Stimulated activated CD8-positive, alpha-beta memory T cell treated with anti-CD3 and anti-CD28 coated beads, Interleukin-7, amount 100 ng/mL, for 24 hours (primary cell): ENCODE results near the gene CCDC148.
"Not testable (repeated sequence)": the region's sequence is repeated elsewhere in the genome, so short reads cannot be mapped to it uniquely, and the experiment has no call there.

ENCODE experiments used
- DNase-seq: peaks from one replicate; pipeline ENCODE4 v3.0.0-alpha.2; 2020; ENCODE audit warnings: low read depth

CCDC148 gene

DNA sequence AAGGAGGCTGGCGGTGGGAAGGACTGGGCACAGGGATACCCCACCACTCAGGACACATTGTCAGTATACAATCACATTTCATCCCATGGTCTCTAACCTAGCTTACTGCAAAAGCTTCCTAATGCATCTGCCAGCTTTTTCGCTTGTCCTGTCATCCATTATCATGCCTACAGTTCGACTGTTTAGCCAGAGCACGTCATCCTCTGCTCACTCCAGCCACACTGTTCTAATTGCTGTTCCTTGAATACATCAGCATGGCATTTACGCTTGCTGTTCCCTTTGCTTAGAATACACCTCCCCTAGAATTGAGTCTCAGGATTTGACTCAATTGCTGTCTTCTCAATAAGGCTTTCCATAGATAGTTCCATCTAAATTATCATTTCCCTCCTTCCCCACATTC lies 166.3 kb downstream of the CCDC148 start:
- no peak for DNase-seq

DNA sequence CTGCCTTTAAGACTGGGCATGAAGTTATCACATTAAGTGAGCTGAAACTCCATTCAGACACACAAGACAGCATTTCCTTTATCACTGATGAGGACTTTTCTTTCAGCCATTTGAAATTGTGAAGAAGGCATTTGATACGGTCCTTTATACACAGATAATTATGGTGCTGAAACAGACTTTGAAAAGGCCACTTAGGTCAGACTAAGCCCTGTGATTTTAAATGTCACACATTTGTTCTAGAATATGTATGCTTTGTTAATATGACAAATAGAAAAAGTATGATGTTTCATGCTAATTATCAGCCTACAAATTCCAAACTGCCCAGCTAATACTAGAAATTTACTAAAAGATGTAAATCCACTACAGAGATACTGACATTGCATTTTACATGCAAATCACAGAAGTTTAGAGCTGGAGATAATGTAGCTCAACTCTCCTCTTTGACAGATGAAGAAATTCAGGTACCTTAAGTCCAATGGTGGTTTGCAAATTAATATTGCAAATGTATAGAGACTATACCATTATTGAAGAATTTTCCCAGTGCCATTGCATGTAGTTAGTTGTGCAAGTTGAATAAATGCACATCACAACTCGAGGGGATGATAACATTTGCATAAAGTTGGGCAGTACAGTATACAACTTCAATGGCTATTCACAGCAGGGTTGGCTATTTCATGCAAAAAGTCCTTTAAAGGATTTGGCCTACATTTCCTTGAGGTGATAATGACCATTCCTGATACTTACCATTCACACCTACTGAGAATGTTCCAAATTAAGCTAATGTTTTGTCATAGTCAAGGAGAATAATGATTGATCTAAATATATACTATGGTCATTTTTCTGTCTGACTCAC lies 179.7 kb downstream of the CCDC148 start:
- no peak for DNase-seq

GRCh38 chr2:158273791-158274190 lies 182.8 kb downstream of the CCDC148 start:
- no peak for DNase-seq

DNA sequence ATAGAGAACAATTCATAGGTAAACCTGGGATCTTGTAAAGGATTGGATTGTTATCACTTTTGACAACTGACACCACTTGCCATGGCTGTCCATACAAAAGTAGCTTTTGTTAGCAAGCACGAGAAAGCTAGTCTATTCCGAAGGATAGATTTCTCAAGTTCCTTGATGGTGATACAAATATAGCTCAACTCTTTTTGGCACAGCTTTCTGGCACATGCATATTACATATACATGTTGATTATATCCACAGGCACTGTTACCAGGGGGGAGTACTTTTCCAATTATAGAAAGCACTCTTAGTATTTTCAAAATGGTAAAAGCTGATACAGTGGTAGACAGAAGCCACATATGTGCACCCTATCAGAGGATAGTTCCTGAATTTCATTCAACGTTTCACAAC lies 186.0 kb downstream of the CCDC148 start:
- DNase-seq: no peak

GRCh38 chr2:158269143-158269542 lies 187.4 kb downstream of the CCDC148 start:
- DNase-seq: no peak

DNA sequence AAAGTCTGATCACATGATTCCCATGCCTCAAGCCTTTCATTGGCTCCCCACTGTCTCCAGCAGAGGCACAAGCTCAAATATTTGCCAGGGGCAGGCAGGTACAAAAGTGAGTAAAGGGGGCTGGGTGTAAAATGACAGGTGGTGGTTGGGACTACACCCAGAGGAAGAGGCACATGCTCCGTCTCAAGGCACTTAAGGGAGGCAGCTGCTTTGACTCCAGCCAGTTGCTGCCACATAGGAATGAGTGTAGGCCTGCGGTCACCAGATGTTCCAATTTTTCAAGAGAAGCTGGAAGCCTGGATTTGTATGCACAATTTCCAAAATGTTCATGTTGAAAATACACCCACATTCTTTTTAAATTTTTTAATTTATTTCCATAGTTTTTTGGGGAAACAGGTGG lies 190.4 kb downstream of the CCDC148 start:
- no peak for DNase-seq

DNA sequence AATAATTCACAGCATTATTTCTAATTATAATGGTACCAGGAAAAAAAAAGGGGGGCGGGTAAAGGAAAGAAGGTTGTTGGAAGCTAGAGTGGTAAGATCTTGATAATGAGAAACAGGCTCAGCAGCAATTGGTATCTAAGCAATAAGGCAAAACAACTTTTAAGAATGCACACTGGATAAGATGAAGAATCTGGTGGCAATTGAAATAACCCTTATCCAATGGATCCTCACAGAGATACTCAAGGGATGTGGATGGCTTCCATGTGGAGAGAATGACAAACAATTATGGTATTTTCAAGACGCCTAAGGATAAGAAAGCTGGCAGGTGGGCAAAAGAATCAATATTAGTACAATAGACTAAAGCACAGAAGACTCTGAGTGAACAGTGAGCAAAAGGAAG lies 201.3 kb downstream of the CCDC148 start:
- DNase-seq: no peak

GRCh38 chr2:158253170-158253569 lies 203.4 kb downstream of the CCDC148 start:
- no peak for DNase-seq

- DNase-seq: no peak
These were observed 205.2 kb downstream of the CCDC148 start for GRCh38 chr2:158251356-158251755.

DNA sequence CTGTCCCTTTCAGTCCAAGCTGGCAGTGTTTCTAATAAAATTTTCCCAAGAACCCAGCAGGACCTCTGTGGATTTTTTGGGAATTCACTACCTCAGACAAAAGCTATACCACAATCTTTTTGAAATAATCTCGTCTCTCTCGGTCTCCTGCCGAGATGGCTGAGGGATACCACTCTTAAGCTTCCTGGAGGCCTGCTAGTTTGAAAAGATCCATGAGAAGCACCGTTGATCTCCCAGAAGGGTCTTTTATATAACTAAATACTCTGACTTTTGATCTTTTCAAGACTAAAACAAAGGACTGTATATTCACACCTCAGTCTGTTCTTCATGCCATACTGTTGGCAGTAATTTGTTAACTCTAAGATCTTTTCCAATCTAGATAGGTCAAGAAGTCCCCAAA lies 213.2 kb downstream of the CCDC148 start:
- no peak for DNase-seq

GRCh38 chr2:158242280-158242679 lies 214.3 kb downstream of the CCDC148 start:
- DNase-seq: no peak

DNA sequence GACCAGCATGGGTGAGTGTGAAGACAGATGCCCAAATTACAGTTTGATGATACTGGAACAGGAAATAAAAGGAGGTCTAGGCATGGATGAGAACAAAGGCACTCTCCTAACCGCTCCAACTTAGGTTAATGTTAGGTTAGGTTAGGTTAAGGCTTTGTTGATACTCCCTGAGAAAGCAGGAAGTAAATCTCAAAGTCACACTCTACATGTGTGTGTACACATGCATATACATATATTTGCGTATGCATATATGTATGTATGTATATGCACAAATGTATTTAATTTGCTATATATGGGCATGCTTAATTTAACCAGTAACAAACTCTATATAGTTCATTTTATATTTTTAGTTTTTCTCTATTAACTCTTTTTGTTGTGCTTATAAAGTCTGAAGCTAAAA lies 215.6 kb downstream of the CCDC148 start:
- no peak for DNase-seq

DNA sequence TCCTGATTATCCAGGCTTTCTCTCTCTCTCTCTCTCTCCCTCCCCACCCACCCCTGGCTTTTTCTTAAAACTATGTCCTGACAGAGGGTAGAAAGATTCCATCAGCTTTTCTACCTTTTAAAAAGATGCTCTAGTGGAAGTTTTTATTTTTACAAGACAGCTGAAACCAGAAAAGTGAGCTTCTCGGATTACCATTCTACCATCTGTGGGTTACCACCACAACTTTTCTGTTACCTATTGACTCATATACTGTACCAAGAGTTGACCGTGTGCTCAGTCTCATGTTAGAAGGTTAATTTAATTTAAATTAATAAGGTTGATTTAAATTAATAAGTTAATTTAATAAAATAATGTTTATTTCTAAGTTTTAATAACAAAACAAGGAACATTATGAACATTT lies 217.3 kb downstream of the CCDC148 start:
- no peak for DNase-seq

DNA sequence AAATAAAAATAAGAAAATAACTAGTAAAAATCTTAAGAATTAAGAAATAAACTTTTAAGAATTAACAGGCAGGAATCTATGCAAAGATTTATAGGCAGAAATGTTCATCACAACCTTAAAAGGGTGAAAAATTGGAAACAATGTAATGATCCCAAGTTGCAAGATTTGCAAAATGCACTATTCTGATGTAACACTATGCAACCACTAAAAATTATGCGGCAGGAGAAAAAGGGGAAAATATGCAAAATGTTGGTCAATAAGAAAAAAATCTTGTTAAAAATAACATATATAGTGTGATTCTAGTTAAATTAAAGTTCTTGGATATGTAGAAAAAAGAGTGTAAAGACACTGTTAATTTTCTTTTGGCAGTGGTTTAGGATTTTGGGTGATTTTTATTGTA lies 222.1 kb downstream of the CCDC148 start:
- DNase-seq: no peak

- no peak for DNase-seq
These were observed 224.1 kb downstream of the CCDC148 start for GRCh38 chr2:158232476-158232875.

DNA sequence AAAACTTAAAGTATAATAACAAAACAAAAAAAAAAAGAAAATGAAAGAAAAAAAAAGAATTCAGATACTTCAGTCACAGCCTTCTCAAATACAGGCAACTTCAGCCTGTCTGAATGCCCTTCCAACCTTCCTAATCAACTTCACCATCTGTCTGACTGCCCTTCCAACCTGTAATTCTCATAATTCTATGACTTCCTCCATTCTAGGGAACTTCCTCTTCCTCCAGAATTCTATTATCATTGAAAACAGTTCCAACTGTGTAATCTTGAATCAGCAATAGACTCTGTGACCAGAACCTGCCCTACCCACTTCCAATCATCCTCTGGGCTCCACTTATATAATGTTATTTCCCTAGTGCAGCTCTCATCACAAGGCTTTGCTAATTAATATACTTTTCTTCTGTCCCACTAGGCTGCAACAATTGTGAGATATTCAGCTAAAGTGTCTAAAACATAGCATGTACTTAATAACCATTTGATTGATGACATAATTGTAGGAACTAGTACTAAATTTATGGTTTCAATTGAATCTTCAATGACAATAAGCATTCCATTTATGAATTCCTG lies 227.5 kb downstream of the CCDC148 start:
- DNase-seq: no peak

DNA sequence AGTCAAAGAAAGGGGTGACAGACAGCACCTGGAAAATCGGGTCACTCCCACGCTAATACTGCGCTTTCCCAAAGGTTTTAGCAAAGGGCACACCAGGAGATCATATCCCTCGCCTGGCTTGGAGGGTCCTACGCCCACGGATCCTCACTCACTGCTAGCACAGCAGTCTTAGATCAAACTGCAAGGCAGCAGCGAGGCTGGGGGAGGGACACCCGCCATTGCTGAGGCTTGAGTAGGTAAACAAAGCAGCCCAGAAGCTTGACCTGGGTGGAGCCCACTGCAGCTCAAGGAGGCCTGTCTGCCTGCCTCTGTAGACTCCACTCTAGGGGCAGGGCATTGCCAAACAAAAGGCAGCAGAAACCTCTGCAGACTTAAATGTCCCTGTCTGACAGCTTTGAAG lies 233.5 kb downstream of the CCDC148 start:
- DNase-seq: not testable (repeated sequence)

- no peak for DNase-seq
These were observed 235.2 kb downstream of the CCDC148 start for GRCh38 chr2:158221063-158222020.

- no peak for DNase-seq
These were observed 239.0 kb downstream of the CCDC148 start for GRCh38 chr2:158217593-158217992.

DNA sequence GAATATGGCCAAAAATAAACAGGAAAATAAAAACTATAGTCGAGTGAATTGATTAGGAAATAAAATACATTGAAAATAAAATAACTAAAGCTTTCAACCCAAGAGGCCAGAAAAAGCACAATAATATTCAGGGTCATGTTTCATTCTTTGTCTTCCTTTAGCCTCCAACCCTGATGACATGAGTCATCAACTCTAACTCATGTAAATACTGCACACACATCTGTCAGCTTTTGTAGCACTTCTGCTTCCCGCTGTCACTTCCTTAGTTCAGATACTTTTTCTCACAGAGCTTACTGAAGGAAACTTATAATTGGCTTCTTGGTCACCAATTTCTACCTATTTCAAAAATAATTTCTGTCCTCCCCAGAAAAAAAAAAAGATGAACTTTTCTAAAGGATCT lies 242.1 kb downstream of the CCDC148 start:
- DNase-seq: no peak

GRCh38 chr2:158213773-158214172 lies 242.8 kb downstream of the CCDC148 start:
- no peak for DNase-seq

DNA sequence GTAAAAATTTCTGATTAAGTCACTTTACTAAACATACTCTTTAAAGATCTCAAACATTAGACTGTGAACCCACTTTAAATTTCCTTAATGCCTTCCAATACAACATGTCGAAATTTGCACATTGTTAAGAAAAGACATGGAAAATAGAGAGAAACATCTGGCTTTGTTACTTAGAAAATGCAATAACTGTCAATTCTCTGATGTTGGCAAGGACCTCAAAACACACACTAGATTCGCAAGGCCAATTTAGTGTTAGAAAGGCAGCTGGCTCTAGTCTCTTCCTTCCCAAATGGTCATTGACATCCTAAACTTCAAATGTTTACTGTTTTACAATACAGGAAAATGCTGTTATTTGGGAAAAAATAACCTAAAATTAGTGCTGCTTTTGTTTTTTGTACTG lies 244.3 kb downstream of the CCDC148 start:
- DNase-seq: no peak

DNA sequence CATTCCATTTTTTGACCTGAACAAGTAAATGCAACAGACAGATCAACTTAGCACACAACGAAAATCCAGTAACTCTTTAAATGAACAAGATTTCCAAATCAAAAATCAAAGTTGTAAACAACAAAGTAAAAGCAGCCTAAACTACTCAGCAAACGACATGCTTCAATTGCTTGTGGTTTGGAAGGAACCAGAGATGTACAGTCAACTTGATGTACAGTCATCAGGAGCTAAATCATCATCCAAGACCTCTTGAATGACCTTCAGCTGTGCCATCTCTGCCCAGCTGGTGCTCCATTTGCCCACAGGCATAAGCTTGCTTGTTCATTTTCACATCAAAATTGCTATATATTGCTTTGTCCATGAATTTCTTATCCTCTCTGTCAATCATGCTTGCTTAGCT lies 245.1 kb downstream of the CCDC148 start:
- no peak for DNase-seq
